GM20000 (cell line): Measurements from ENCODE around the gene SCYGR8.
"Not testable (repeated sequence)": the region's sequence is repeated elsewhere in the genome, so short reads cannot be mapped to it uniquely, and the experiment has no call there.

Experiments
- DNase-seq: peaks from one replicate; pipeline ENCODE4 v3.0.0; 2012; ENCODE audit warnings: low spot score
- TF ChIP-seq, protein P1 (sequence below): IDR thresholded peaks from 2 replicates; pipeline ENCODE4 v1.5.1; 2012; ENCODE audit warnings: mild to moderate bottlenecking, control low read depth; ENCODE audit errors: extremely low read depth, missing control alignments

Gene SCYGR8

DNA sequence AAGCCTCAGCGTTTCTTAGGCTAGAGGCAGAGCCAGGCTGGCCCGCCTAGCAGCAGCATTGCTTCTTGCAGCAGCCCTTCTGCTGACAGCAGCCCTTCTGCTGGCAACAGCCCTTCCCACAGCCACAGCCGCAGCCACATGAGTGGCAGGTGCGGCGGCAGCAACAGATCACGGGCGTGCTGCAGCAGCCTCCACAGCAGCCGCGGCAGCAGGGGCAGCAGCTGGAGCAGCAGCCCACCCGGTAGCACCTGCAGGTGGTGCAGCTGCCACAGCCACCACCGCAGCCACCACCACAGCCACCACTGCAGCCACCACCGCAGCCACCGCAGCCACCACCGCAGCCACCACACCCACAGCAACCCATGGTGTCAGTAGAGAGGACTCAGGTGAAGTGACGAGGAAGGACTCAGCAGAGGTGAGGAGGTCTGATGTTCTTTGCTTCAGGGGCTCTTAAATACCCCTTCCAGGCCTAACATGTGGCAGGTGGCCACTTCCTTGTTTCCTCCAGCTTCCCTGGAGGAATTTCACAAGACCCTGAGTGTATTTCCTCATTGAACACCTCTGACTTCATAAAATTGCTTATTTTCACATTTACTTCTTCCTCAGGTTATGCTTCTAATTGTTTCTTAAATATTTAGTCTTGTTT is 21.2 kb upstream of the SCYGR8 start, which contains the start of gene SCYGR6:
Gene SCYGR6, minus strand, starts transcription at position 364 of the 646 bp plus-strand sequence. Its CDS starts 0 bp downstream, at position 364.
- no peak for DNase-seq
- TF ChIP-seq, protein P1, sequence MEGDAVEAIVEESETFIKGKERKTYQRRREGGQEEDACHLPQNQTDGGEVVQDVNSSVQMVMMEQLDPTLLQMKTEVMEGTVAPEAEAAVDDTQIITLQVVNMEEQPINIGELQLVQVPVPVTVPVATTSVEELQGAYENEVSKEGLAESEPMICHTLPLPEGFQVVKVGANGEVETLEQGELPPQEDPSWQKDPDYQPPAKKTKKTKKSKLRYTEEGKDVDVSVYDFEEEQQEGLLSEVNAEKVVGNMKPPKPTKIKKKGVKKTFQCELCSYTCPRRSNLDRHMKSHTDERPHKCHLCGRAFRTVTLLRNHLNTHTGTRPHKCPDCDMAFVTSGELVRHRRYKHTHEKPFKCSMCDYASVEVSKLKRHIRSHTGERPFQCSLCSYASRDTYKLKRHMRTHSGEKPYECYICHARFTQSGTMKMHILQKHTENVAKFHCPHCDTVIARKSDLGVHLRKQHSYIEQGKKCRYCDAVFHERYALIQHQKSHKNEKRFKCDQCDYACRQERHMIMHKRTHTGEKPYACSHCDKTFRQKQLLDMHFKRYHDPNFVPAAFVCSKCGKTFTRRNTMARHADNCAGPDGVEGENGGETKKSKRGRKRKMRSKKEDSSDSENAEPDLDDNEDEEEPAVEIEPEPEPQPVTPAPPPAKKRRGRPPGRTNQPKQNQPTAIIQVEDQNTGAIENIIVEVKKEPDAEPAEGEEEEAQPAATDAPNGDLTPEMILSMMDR, result no peak

DNA sequence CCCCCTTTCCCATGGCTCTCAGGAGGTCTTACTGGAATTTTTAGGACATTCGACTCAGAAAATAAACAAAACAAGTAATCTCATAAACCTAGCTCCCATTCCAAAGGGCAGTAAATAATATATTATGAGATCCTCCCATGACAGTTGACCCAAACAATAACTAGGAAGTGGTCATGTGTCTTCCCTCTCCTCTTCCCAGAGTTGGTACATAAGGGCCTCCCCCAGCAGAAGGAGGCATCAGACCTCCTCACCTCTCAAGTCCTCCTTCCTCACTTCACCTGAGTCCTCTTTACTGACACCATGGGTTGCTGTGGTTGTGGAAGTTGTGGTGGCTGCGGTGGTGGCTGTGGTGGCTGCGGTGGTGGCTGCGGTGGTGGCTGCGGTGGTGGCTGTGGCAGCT is 17.7 kb upstream of the SCYGR8 start, which contains the start of gene SCYGR7:
Gene SCYGR7, plus strand, starts transcription at position 301 of the 400 bp plus-strand sequence. Its CDS starts 0 bp downstream, at position 301.
- no peak for DNase-seq
- TF ChIP-seq, protein P1, result no peak

DNA sequence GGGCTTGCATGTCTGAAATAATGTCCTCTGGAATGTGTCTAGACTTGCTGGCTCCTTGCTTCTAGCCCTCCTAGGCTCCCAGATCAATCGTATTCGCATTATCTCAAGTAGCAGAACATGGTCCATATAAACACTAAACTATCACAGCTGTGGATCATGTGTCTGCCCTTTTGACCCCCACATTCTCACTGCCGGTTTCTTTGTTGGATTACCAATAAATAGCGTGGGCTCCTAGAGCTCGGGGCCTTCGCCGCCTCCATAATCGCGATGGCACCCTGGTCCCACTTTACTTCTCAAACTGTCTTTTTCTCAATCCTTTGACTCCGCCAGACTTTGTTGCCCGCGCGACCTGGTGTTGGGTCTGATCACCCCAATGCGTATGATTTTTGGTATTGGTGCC is 6.3 kb upstream of the SCYGR8 start:
- no peak for DNase-seq

DNA sequence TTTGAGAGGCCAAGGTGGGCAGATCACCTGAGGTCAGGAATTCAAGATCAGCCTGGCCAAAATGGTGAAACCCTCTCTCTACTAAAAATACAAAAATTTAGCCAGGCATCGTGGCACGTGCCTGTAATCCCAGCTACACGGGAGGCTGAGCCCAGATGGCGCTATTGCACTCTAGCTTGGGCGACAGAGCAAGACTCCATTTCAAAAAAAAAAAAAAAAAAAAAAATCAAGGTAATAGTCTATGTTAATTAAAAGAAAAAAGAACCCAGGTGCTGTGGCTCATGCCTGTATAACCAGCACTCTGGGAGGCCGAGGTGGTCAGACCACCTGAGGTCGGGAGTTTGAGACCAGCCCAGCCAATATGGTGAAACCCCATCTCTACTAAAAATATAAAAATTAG is 5.0 kb upstream of the SCYGR8 start:
- DNase-seq, result not testable (repeated sequence)

More for the DNA sequence above, 6.3 kb upstream of the SCYGR8 start:
- TF ChIP-seq, protein P1, result no peak

DNA sequence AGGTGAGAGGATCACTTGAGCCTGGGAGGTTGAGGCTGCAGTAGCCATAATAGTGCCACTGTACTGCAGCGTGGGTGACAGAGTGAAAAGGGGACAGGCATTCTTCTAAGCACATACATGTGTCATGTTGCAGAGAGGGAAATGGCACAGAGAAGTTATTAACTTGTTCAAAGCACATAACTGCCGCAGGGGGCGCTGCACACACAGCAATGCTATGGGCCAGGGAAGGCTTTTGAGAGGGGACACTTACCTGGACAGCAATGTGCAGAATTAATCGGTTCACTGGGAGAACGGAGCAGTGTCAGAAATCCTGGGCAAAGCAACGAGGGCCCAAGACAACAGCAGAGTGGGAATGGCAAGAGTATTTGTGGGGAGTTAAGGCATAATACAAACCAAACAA is 2.4 kb downstream of the SCYGR8 start:
- TF ChIP-seq, protein P1, result no peak
- no peak for DNase-seq

DNA sequence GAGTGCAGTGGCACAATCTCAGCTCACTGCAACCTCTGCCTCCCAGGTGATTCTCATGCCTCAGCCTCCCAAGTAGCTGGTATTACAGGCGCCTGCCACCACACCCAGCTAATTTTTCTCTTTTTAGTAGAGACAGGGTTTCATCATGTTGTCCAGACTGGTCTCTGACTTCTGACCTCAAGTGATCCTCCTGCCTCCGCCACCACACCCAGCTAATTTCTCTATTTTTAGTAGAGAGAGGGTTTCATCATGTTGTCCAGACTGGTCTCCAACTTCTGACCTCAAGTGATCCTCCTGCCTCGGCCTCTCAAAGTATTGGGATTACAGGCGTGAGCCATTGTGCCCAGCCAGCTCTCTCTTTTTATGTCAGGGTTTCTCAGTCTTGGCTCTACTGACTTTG is 10.6 kb downstream of the SCYGR8 start:
- DNase-seq, result not testable (repeated sequence)

DNA sequence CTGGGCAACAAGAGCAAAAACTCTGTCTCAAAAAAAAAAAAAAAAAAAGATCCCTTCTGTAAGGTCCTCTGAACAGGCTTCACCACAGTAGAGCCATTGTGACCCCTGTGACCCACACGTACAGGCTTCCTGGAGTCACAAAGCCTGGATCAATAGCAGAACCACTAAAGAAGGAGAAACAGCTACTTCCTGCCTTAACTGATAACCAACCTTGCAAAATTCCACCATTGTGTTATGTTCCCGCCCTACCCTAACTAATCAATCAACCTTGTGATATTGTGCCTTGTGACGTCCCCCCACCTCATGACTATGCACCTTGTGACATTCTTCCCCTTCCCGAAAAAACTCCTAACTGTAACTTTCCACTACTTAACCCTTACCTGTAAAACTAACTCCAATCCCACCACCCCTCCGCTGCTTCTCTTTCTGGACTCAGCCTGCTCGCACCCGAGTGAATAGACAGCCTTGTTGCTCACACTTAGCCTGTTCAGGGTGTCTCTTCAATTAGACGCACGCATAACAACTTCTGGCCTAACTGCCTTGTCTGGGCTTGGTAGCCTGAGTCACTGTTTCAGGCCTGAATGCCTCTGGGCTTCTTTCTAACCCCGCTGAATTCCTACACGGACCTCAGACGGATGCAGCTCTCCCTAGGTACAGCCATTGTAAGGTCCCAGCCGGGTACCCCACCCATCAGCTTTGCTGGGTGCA is 13.9 kb downstream of the SCYGR8 start:
- DNase-seq, result no peak
- TF ChIP-seq, protein P1, result no peak

DNA sequence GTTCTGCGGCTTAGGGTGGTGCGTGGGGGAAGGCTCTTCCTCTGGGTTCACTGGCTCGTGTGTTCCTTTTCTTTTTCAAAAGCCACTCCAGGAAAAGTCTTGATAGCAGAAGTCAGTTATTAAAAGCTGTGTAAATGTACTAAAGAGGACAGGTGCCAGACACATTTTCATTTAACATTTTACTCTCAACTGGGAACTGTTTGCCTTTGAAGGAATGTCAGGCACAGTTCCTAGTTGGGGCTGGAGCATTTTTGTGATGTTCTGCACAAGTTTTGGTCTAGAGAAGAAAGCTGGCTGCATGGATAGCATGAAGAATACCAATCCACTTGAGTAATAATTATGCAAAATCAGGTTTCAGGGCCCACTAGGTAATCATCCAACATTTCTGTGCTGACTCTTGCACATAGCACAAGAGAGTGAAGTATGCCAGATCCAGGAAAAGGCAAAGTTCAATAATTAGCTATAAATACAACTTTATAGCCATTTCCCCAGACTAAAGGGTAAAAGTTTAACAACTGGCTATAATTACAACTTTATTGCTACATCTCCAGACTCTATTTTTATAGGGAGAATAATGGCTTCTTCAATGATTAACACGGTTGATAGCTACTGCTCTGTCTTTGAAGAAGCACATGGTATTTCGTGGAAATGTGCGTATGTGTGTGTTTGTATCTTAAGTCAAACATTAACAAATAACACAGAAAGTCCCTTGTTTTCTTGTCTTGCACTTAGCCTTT is 16.2 kb downstream of the SCYGR8 start:
- TF ChIP-seq, protein P1, result no peak

More for the DNA sequence above, 16.2 kb downstream of the SCYGR8 start:
- no peak for DNase-seq
